ENCODE data around the gene SMAD7.
"Not testable (repeated sequence)": the region's sequence is repeated elsewhere in the genome, so short reads cannot be mapped to it uniquely, and the experiment has no call there.

Gene SMAD7

DNA sequence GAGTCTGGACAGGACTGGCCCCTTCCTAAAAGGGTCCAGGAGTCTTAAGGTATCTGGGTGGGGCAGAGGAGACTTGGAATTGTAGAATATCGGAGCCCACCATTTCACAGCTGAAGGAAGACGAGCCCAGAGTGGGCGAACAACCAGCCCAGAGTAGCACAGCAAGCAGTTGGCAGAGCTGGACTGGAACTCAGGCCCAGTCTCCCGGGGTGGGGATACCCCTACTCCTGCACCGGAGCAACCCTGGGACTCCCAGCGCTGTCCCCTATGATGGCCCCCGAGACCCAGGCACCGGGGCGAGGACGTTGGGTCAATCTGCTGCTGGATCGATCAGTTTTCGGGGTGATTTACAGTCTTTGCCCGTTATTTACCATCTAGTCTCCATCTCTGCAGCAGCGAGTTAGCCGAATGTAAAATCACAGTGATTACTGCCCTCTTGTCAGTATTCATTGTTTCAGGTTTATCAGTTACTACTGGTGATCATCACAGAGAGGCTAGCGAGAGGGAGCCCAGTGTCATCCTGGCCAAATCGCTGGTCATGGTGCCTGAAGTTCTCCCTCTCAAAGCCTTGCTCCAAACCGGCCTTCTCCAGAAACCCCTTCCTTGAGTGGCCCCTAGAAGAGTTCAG is 75.3 kb downstream of the SMAD7 start:
- no peak for DNase-seq

DNA sequence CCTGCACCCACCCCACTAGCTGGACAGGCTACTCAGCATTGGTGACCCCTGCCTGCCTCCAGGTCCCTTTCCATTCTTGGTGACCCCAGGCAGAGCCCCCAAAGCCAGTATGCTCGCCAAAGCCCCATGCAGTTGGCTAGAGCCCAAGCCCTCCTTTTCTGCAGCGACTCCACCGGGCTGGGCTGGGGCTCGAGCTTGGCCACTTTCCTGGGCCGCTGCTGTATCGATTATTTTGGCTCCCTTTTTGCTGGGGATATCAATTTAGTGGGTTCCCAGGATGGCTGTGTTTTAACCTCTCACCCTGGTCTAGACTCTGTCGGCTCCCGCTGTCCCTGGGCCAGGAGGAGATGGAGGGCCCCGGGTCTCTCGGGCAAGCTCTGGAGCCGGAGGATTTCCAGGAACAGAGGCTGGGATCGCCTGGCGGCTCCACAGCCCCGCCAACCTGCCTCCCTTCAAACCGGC is 76.0 kb downstream of the SMAD7 start:
- DNase-seq: no peak

- DNase-seq: no peak
Observed at GRCh38 chr18:48874233-48874632, 76.5 kb downstream of the SMAD7 start.

GRCh38 chr18:48872234-48873145 is 78.3 kb downstream of the SMAD7 start:
- no peak for DNase-seq

DNA sequence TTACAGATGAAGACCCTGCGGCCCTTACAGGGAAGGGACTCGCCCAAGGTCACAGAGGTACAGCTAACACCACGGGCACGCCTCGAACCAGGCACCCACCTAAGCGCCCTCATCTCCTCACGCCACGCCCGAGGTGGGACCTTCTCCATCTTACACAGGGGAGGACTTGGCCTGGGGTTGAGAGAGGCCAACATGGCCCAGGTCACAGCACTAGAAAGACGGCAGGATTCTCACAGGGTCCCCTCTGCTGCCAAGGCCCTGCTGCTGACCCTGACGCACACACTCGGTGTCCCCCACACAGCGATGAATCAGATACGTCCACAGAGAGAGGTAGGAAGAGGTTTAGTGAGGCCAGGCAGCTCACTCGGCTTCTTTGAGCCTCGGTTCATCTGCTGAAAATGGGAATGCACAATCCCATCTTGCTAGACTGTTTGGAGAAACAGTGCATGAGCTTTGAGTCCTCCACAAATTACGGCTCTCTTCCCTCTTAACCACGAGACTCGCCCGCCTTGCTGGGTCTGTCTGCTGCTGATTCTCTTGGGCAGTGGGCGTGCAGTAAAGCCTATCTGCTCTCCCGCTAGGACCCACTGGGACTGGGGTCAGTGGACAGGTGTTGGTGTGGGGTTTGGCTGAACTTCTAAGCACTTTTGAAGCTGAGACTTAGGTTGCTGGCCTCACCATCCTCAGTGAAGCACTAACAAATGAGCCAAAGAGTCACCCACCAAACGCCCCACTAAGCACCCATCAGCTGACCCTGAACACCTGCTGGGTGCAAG is 79.2 kb downstream of the SMAD7 start:
- no peak for DNase-seq

DNA sequence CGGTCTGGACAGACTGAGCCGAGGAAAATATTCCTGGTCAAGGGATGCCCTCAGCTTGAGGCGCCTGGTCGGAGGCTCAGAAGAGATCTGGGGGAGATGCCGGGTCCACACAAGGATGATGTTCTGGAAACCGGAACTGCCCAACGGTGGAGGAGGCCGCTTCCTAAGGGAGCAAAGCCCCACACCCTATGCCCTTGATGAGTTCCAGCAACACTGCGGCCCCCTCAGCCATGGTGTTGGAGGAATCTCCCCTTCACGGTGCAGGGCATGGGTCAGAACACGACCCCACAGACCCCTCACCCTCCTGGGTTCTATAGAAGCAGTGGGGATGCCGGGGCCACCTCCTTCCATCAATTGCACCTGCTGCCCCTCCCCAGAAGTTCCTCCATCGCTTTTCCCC is 79.8 kb downstream of the SMAD7 start:
- DNase-seq: not testable (repeated sequence)
